ENCODE measurements around the gene LIMCH1.
A peak's percentile ranks its signal among the peaks of the same experiment; 100 is the strongest.
"Not testable (repeated sequence)": the region's sequence is repeated elsewhere in the genome, so short reads cannot be mapped to it uniquely, and the experiment has no call there.

The LIMCH1 gene

DNA sequence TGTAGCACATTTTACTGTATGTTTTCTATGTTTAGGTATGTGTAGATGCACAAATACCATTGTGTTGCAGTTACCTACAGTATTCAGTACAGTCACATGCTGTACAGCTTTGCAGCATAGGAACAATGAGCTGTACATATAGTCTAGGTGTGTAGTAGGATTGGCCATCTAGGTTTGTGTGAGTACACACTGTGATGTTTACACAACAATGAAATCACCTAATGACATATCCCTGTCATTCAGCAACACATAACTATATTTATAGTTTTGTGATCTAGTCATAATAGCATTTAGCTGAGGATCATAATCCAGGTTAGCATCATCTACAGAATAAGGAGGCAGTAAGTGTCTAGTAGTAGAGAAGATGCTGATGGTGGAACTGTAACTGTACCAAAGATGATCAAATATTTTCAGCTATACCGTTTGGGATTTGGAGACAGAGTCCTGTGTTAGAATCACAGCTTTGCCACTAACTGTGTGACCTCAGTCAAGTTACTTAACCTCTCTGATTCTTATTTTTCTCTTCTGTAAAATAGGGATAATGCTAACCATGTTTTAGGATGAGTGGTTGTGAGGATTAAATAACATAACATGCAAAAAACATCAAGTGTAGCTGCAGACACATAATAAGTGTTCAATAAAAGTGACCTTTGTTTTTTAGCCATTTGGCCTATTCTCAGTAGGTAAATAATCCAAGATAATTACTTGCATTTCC, 73.3 kb downstream of the LIMCH1 start:
- no peak for DNase-seq (ENCODE audit: low read depth)

DNA sequence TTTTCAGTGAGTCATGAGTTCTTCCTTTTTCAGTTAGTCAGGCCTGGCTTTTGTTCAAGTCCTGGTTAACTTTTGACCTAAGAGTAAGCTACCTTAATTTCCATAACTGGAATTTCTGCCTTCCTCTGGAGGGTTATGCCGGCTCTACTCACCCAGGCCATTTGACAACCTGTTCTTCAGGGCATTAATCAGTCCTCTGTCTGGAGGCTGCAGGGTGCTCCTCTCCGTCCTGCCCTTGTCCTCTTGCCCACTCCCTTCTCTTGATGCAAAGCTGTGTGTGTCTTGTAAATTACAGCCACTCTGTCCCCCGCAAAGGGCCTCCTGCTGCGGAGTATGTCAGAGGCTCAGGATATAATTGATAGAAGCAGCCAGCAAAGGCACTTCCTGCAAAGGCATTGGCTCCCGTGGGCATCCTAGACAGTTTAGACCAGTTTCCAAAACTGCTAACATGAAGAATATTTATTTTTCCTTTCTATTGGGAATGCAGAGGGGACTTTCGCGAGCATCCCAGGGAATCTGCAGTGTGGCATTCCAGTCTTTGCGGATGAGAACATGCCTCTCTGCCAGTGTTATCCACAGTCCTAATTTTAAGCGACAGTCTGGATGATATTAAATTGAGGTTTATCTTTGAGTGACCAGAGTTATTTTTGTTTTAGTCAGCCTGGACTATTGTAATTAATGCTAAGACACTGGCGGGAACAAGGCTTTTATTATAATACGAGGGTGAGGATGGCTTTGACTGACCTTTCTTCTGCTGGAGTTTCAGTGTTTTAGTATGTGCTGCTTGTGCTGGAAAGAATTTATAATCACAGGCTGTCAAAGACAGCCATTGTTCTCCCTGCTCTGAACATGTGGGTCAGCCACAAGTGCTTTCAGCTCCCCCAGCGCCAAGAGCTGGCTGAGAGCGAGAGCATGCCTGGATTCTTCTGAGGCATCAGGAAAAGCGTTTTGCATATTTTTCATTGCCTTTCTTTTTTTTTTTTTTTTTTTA, 74.2 kb downstream of the LIMCH1 start:
- DNase-seq (ENCODE audit: low read depth) = no peak

DNA sequence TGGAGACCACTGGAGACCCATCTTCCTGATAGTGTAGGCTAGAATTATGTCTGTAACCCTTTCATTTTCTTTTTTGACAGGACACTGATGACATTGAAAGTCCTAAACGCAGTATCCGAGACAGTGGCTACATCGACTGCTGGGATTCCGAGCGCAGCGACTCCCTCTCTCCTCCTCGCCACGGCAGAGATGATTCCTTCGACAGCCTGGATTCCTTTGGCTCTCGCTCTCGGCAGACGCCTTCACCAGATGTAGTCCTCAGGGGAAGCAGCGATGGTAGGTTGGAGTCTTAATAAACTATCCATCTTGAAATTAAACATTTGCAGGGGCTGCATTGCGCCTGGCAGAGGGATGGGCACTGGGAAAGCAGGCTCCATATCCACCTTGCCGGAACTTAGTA, 75.4 kb downstream of the LIMCH1 start:
- DNase-seq (ENCODE audit: low read depth) = no peak

DNA sequence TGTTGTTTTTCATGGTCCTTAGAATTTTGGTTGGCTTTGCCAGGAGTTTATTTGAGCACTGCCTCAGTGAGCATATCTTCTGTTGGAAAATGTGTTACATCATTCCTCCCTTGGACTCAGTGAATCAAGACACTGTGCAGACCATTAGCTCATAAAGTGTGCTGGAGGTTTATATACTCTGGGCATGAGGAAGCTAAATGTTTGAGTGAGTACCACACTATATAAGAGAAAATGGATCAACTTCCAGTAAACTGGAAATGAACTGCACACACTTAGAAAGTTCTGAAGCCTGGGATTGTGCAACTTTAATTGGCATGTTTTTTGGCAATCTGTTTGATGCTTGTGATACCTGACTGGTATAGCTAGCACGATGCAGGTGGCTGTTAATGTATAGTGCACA, 75.9 kb downstream of the LIMCH1 start:
- no peak for DNase-seq (ENCODE audit: low read depth)

DNA sequence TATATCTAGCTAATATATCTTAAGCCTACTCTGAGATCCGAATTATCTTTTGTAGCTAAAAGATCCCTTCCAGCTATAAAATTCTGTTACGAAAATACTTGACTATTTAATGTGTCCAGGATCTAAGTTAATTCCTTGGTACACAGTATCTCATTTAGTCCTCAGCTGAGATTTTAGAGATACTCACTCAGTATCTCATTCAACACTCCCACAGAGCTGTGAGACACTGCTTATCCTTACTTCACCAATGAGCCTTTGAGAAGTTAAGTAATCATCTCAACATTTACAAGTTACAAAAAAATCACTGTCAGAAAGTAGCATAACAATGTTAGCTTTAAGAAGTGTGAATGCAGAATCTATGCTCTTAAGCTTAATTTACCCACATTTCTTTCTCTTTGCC, 76.6 kb downstream of the LIMCH1 start:
- no peak for DNase-seq (ENCODE audit: low read depth)

DNA sequence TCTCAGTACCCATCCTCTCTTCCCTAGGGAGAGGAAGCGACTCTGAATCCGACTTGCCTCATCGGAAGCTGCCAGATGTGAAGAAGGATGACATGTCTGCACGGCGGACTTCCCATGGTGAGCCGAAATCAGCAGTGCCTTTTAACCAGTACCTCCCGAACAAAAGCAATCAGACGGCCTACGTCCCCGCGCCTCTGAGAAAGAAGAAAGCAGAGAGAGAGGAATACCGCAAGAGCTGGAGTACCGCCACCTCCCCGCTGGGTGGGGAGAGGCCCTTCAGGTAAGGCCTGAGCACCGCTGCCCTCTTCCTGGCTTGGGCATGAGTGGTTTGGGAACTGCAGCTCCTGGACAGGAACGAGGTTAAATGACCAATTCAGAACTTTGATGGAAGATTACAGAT, 81.2 kb downstream of the LIMCH1 start:
- DNase-seq (ENCODE audit: low read depth) = no peak

DNA sequence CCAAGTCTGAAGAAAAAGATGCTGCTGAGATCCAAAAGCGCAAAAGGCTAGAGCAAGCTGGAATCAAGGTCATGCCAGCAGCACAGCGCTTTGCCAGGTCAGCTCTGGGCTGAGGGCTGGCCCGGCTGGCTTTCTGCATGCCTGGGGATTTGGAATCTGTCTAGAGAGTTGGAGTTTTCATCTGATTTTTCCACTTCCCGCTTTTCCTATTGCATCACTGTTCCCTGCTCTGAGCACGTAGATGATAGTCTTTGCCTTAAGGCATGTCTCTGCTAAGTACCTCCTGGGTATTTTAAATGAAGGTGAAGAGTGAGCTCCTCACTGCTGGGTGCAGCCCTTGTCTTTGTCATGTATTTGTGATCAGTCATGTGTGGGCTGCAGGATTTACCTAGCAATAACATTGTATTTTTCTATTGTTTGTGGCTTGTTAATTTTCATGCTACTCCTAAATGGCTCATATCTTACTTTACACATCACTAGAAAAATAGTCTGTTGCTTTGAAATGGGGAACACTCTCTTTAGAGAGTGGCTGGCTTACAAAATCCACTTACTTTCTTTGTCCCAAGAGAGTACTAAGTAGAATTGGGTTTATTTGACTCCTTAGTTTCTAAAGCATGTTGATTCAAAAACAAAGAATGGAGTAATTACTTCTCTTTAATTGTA, 82.8 kb downstream of the LIMCH1 start:
- no peak for DNase-seq (ENCODE audit: low read depth)

DNA sequence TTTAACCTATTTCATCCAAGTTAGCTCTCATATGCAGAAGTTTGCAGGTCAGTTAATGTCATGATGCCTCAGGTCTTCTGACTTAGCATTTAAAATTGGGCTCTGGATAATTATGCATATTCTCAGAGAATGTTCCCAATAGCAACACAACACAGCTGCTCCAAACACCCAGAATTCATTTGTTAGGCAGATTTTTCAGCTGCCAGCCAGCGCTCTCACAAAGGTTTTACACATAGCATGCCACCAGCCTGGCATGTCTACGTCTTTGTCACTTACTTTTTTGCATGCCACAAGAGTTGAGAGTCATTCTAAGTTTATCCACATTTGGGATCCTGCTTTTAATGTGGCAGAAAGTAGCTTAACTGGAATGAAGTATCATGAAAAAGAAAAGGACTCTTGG, 84.8 kb downstream of the LIMCH1 start:
- no peak for DNase-seq (ENCODE audit: low read depth)

DNA sequence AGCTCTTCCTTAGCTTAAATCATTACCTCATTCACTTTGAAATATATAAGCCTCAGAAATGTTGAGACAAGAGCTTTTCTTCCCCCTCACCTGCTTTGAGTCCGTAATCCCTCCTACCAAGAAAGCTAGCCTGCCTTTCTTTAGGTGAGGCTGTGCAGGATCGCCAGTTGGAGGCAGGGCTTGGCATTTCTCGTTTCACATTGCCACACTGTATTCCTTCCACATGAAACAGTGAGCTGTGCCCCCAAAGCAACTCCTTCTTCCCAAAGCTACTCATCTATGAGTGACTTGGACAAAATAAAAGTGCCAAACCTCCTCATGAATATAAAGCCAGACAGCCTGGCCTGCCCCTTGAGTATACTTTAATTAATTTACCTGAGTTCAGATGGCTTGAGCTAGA, 86.8 kb downstream of the LIMCH1 start:
- no peak for DNase-seq (ENCODE audit: low read depth)

DNA sequence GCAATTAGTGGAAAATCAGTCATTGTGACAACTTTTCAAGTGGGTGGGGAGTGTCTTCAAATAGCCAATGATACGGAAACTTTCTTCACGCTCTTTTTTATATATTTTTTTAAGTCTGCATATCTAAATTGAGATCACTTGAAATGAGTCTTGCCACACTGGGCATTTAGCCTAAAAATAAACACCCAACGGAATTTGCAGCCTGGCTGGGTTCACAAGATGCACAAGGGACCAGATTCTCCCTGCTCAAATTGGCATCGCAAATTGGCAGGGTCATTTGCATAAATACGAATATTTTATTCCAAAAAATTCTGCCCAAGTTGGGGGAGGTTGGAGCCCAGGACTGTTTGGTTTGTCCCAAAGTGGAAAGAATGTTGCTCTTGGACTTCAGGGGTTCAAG, 87.6 kb downstream of the LIMCH1 start:
- DNase-seq (ENCODE audit: low read depth) = no peak

DNA sequence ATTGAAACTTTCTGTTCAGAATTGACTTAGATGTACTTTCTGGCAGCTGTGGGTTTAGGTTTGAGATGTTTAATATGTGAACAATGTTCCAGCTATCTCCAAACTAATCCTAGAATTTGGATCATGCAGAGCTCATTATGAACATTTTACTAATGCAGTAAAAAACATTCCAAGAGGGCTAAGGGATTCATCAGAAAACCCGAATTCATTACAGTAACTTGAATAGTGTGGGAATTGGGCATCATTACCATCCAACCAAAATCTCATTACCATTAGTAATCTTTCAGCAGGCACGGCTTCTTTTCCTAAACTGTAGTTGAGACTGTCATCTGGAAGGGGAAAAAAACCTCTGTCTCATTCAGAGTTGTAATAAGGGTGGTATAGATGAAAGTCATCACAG, 91.0 kb downstream of the LIMCH1 start:
- no peak for DNase-seq (ENCODE audit: low read depth)

DNA sequence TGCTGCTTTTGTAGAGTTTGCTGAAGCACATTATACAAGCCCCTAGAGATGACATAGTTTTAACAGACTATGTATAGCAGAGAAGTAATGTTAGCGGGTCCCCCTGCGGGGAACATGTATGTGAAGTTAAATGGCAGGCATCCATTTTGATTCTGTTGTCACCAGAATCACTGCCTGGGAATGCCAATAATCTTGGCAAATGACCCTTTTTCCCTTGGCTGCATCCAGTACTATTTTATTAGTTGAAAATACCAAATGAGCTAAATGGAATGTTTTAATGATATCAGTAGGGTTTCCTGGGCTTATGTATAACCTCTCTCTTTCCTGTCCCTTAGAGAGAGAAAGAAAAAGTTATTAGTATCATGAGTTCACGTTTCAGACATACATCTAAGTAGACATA, 93.6 kb downstream of the LIMCH1 start:
- no peak for DNase-seq (ENCODE audit: low read depth)

DNA sequence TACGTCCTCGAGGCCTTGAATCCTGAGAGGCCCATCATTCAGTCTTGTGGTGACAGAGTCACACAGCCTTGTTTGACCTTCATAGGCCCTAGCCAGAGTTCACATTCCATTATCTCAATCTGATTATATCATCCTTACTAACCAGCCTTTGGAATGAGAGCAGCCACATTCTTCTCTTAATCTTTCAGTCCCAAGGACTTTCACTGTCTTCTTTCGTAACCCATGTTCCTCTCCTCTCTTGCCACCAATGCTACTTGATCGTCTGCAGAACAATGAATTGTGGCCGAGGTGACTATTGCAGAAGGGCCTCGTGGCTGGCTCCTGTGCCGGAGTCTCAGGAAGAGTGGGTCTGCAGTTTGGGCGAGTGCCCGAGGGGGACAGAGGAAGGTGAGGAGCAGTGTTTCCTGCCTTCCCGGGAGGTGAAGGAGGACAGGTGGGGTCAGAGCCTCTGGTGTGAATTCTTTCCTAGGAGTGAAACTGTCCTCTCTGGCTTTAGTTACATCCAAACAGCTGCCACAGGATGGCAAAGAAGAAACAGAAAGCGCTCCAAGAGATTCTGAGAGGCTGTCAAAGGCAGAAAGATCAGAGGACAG, 94.6 kb downstream of the LIMCH1 start:
- no peak for DNase-seq (ENCODE audit: low read depth)

DNA sequence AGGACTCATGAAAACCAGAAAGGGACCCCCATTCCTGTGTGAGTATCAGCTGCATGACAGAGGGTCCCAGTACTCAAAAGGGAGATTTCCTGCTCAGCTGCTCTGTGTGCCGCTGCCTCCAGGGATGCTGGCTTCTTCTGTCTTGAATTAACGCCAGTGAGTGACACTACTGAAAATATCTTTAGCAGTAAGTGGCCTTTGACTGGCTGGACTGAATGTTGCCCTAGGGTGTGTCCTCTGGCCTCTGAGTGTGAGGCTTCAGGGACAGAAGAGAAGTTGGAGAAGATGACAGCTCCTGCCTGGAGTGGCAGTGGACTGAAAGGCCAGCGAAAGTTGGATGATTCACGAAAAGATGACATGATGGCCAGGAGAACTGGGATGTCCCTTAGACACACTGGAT, 95.4 kb downstream of the LIMCH1 start:
- no peak for DNase-seq (ENCODE audit: low read depth)

DNA sequence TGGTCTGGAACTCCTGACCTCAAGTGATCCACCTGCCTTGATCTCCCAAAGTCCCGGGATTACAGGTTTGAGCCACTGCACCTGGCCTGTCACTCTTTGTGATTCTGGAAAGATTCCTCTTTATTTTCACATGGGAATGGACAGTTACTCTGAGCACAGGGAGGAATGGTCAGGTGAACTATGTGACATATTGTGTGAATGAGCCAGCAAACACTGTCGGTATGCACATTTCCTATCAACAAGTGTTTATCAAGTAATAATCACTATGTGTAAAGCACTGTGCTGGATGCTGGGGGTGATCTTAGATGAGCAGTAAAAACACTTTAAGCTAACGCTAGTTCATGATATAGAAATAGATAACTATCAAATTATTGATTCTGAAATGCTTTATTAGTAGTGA, 97.5 kb downstream of the LIMCH1 start:
- DNase-seq (ENCODE audit: low read depth) = no peak

DNA sequence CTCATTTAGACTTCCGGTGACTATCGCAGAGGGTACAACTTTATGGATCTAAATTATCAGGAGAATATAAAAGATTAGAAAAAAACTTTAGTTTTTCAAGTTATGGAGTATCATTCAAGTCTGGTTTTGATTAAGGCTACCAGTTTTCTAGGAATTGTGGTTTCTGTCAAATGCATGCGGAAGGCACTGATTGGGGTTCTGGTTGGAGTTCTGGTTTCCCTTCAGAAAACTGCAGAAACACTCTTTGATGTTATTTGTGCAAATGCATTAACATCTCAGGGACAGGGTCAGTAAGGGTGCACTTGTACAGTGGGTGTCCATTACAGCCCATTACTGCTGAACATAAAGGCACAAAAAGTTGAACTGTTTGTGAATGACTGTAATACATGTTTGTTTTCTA, 100.2 kb downstream of the LIMCH1 start:
- DNase-seq (ENCODE audit: low read depth) = no peak

DNA sequence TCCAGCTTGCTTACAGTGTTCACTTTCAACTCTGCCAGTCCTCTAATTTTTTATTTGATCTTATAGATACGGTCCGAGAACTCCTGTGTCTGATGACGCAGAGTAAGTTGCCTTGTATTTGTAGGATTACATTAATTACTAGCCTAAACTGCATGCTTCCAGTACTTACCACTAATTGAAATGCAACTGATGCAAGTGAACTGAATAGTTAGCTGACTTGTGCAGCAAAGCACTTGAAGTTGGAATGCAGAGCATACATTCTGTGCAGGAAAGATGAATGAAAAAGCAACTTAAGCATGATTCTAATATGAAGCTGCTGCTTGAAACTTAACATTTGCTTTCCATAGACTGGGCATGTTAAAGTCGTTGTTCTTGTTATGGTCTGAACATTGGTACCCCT, 100.9 kb downstream of the LIMCH1 start:
- DNase-seq (ENCODE audit: low read depth) = no peak

DNA sequence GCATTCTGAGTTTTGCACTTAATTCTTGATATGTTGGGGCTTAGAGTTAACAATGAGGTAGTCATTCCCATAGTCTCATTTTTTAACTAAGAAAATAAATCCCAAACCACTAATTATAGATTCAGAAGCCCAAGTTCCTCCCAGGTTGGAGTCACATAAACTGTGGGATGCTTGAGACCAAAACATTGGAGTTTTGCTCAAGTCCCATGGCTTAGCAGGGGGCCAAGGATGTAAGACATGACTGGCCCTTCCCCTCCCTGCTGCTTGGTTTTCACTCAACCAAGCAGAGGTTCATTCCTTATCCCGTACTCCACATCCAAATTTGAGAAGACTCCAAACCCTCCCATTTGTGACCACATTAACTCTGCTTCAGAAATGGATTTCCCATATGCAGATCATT, 101.3 kb downstream of the LIMCH1 start:
- no peak for DNase-seq (ENCODE audit: low read depth)

DNA sequence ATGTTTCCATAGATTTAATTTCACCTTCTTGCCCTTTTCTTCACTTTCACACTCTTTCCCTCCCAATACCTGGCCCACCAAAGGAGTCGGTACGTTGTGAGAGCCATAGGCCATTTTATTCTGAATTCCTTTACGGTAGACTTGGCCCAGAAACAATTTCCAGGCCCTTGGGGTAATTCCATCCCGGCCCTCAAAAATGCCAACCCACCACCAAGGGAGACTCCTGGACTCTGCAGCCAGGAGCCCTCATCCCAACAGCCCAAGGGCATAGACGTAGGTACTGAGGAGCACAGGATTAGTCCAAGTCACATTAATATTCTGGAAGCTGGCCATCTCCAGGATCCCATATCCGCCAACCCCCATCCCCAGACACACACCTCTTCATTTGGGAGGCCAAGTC, 102.9 kb downstream of the LIMCH1 start:
- DNase-seq (ENCODE audit: low read depth) = no peak

DNA sequence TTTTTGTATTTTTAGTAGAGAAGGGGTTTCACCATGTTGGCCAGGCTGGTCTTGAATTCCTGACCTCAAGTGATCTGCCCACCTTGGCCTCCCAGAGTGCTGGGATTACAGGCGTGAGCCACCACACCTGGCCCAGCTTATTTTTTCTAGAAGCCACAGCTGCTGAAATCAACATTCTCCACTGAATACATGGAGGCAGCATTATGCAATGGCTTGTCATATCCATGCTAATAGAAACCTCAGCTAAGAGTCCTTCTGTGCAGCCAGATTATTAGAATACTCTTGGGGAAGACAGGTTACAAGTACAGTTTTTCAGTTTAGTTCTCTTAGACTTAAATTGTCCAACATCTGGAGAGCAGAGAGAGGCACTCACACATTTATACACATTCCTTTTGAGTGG, 104.8 kb downstream of the LIMCH1 start:
- not testable (repeated sequence) for DNase-seq (ENCODE audit: low read depth)

DNA sequence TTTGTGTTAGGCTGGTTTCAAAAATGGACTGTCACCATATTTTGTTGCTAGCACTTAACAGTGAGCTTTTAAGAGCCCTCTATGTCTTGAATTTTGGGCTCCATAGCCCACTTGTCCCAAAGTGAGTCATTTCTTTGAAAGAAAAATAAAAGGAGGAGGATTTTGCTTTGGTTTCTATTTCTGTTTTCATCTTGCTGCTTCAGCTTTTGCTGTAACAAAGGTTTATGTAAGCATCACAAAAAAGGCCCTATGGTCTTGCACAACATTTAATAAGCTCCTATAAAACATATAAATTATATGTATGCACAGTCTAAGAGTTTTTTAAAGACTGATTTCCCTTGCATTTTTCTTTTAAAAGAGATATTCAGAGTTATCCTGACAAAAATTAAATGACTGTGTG, 105.4 kb downstream of the LIMCH1 start:
- DNase-seq (ENCODE audit: low read depth) = no peak

DNA sequence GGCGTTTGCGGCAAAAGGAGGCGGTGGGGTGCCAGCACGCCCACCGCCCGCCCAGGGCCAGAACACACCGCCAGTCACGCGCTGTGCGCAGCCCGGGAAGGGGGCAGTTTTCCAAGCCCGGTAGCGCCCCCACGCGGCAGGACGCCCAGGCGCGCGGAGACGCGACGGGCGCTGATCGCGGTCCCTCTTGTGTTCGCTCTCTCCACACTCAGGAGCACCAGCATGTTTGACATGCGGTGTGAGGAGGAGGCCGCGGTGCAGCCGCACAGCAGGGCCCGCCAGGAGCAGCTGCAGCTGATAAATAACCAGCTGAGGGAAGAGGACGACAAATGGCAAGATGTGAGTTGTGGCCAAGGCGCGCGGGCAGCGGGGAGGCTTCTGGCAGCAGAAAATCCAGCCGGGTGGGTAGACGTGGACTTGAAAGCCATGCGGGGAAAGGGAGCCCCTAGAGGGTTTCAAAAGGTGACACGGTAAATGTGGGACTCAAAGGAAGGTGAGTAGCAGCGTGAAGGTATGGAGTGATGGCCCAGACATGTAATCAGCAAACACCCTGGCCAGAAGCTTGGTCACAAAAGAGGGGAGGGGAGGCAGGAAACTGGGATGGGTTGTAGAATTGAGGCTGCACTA, 106.4 kb downstream of the LIMCH1 start:
- peak; percentile 3 for DNase-seq (ENCODE audit: low read depth)
